Suprapubic skin (tissue), 3 donors: ENCODE data around the gene MRGPRF.

Source experiments
- CTCF ChIP-seq, 2 donors: fragments of 200-600 bp in 1 of 2; fragments of 450-650 bp in 1 of 2; sonication (generic) in 1 of 2; IDR thresholded peaks; one replicate each; pipeline ENCODE4 v1.5.1; 2016 to 2019; ENCODE audit warnings: antibody characterized with exemption in 2 of 2, mild to moderate bottlenecking in 1 of 2, moderate library complexity in 1 of 2
- POLR2A ChIP-seq, 2 donors: fragments of 450-650 bp; IDR thresholded peaks; one replicate each; pipeline ENCODE4 v1.6.1; 2017; ENCODE audit warnings: antibody characterized with exemption in 2 of 2, mild to moderate bottlenecking in 2 of 2, moderate library complexity in 2 of 2

GRCh38 chr11:69008737-69009440, 4.2 kb downstream of the MRGPRF start:
- TF ChIP-seq CTCF (IDR thresholded peaks at IDR 0.05) (no peak), POLR2A (IDR thresholded peaks at IDR 0.05) (no peak)
